ENCODE measurements around the gene ALG11.

DNA sequence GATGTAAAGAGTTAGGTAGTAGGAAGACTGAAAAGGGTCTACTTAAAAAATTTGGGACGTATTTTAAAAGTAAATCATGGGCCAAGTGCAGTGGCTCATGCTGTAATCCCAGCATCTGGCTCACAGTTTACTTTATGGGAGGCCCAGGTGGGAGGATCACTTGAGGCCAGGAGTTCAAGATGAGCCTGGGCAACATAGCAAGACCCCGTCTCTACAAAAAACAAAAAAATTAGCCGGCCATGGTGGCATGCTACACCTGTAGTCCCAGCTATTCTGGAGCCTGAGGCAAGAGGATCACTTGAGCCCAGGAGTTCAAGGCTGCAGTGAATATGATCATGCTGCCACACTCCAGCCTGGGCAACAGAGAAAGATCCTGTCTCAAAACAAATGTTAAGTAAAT, 35.3 kb downstream of the ALG11 start:
- TF ChIP-seq, protein P1, sequence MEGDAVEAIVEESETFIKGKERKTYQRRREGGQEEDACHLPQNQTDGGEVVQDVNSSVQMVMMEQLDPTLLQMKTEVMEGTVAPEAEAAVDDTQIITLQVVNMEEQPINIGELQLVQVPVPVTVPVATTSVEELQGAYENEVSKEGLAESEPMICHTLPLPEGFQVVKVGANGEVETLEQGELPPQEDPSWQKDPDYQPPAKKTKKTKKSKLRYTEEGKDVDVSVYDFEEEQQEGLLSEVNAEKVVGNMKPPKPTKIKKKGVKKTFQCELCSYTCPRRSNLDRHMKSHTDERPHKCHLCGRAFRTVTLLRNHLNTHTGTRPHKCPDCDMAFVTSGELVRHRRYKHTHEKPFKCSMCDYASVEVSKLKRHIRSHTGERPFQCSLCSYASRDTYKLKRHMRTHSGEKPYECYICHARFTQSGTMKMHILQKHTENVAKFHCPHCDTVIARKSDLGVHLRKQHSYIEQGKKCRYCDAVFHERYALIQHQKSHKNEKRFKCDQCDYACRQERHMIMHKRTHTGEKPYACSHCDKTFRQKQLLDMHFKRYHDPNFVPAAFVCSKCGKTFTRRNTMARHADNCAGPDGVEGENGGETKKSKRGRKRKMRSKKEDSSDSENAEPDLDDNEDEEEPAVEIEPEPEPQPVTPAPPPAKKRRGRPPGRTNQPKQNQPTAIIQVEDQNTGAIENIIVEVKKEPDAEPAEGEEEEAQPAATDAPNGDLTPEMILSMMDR (IDR thresholded peaks at IDR 0.05; ENCODE audit: insufficient read depth, low read depth, low read length) = no peak
- no peak for TF ChIP-seq EZH2 (IDR thresholded peaks at IDR 0.05; ENCODE audit: insufficient read depth, low read length)
